HCT116 (cell line): ENCODE results near the gene CDK2AP2.

Experiments
- CTCF ChIP-seq, 3 experiments: fragments of 200-600 bp in 1 of 3; sonication (generic) in 1 of 3; IDR thresholded peaks in 2 of 3; conservative IDR thresholded peaks in 1 of 3; 2 replicates each; pipeline ENCODE4 v1.5.1; 2012 to 2017; ENCODE audit warnings: low read depth in 2 of 3, low read length in 2 of 3, antibody characterized with exemption in 1 of 3, borderline replicate concordance in 1 of 3, control low read depth in 1 of 3, mild to moderate bottlenecking in 1 of 3, mixed read lengths in 1 of 3, mixed run types in 1 of 3, moderate library complexity in 1 of 3; ENCODE audit not compliant: insufficient read depth in 1 of 3
- ELF1 ChIP-seq: IDR thresholded peaks from 2 replicates; pipeline ENCODE4 v1.6.1; 2012; ENCODE audit warnings: low read depth, borderline replicate concordance
- EZH2 ChIP-seq: fragments of 200-600 bp; sonication (generic); IDR thresholded peaks from 2 replicates; pipeline ENCODE4 v1.6.1; 2017; ENCODE audit warnings: antibody characterized with exemption, mixed run types
- POLR2A ChIP-seq: IDR thresholded peaks from 2 replicates; pipeline ENCODE4 v1.7.0; 2011; ENCODE audit warnings: borderline replicate concordance; ENCODE audit not compliant: insufficient read depth, insufficient read length; ENCODE audit errors: extremely low read depth
- RAD21 ChIP-seq: IDR thresholded peaks from 2 replicates; pipeline ENCODE4 v1.6.1; 2012; ENCODE audit warnings: low read depth, mild to moderate bottlenecking
- SIN3A ChIP-seq: IDR thresholded peaks from 2 replicates; pipeline ENCODE4 v1.6.1; 2012; ENCODE audit warnings: low read depth
- SRF ChIP-seq: IDR thresholded peaks from 2 replicates; pipeline ENCODE4 v1.6.1; 2012; ENCODE audit warnings: low read depth

DNA sequence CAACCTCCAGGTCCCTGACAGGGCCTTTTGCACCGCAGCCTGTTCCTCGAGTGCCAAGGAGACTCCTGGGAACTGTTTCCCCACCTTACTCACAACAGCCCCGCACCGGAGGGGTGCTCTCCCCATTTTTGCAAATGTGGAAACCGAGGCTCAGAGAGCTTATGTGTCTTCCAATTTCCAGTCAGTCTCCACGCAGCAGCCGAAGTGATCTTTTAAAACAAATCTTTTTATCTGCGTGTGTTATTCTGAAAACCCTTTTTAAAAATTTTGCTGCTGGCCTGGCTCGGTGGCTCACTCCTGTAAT lies 38.5 kb downstream of the CDK2AP2 start:
- TF ChIP-seq ELF1 (no peak), EZH2 (no peak), SIN3A (no peak), RAD21 (no peak), SRF (no peak), POLR2A (no peak), CTCF (IDR thresholded peaks at IDR 0.05 in 2 of 3, conservative IDR thresholded peaks at IDR 0.05 in 1 of 3; ENCODE audit: borderline replicate concordance in 1 of 3, insufficient read depth in 1 of 3, low read depth in 2 of 3, low read length in 2 of 3) (0 out of 6 replicates have a peak, but pooled peaks of 1 of the 3 experiments have one; percentile 2)
